ENCODE data around the gene SH2D4B. TPM values are rescaled to one million over a fixed set of nuclear protein-coding genes. Genes with fewer than 3 reads are reported as not detected.

Gene SH2D4B
- total RNA-seq, 1 experiment from 2014 or later, result 0.10 TPM

DNA sequence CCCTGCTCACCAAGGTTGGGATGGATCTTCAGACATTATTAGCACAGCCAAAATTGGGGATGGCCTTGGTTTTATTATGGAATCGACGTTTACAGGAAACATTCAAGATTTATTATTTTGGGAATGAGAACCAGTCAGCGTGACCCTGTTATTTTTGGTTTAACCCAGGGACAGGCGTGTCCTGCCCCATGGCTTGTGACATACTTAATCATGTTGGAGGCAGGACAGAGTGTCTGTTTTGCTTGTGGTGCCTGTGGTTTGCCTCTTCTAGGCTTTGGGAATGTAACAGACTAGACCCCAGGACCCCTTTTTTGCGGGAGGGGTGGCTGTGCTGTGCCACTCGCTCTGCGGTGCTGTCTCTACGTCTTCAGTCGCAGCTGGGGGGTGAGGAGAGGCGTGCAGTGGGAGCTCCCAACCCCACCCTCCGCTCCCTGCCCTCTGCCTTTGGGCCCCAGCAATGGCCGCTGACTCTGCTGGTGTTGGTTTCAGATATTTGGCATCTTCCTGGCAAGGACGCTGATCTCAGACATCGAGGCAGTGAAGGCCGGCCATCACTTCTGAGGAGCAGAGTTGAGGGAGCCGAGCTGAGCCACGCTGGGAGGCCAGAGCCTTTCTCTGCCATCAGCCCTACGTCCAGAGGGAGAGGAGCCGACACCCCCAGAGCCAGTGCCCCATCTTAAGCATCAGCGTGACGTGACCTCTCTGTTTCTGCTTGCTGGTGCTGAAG lies 20.1 kb upstream of the SH2D4B start:
- no peak for ATAC-seq
- no peaks in the 10 kb centered on the region for H3K4me1 ChIP-seq (ENCODE audit: control insufficient read depth, insufficient read depth, low read length)
- H3K4me3 ChIP-seq (ENCODE audit: low read depth in 2 of 2, low read length in 2 of 2), result no peak overlapping the region
- ChIA-PET CTCF (no interaction called here), POLR2A (no interaction called here)
- no peaks in the 10 kb centered on the region for H3K36me3 ChIP-seq (ENCODE audit: control insufficient read depth, insufficient read depth, low read length)
- H3K9me3 ChIP-seq (ENCODE audit: control insufficient read depth, insufficient read depth, low read depth, low read length), result no peaks in the 10 kb centered on the region
- no peaks in the 10 kb centered on the region for H3K27me3 ChIP-seq (ENCODE audit: control insufficient read depth, insufficient read depth, low read length)
- H3K27ac ChIP-seq (ENCODE audit: low read length), result no peak overlapping the region
- in situ Hi-C loops (cut with HindIII; ENCODE audit: low pct_unique_long_range_greater_than_20kb, low sequenced_read_pairs) (no loop called here), intact Hi-C loops (cut with micrococcal nuclease; ENCODE audit: unreplicated experiment) (no loop called here)
- no TSS peak for BruUV-seq (replicated peaks)
- no peak for DNase-seq (ENCODE audit: low read depth, low spot score)
- no peak for TF ChIP-seq POLR2AphosphoS5 (IDR thresholded peaks at IDR 0.05; ENCODE audit: low read depth, low read length)
- TF ChIP-seq, protein P1, sequence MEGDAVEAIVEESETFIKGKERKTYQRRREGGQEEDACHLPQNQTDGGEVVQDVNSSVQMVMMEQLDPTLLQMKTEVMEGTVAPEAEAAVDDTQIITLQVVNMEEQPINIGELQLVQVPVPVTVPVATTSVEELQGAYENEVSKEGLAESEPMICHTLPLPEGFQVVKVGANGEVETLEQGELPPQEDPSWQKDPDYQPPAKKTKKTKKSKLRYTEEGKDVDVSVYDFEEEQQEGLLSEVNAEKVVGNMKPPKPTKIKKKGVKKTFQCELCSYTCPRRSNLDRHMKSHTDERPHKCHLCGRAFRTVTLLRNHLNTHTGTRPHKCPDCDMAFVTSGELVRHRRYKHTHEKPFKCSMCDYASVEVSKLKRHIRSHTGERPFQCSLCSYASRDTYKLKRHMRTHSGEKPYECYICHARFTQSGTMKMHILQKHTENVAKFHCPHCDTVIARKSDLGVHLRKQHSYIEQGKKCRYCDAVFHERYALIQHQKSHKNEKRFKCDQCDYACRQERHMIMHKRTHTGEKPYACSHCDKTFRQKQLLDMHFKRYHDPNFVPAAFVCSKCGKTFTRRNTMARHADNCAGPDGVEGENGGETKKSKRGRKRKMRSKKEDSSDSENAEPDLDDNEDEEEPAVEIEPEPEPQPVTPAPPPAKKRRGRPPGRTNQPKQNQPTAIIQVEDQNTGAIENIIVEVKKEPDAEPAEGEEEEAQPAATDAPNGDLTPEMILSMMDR (IDR thresholded peaks at IDR 0.05), result no peak
- no peak for TF ChIP-seq SIN3A (IDR thresholded peaks at IDR 0.05; ENCODE audit: borderline replicate concordance, insufficient read depth, low read depth, low read length)
- no peak for TF ChIP-seq TCF7L2 (IDR thresholded peaks at IDR 0.05; ENCODE audit: low read depth, low read length)
- TF ChIP-seq REST (IDR thresholded peaks at IDR 0.05; ENCODE audit: insufficient read depth in 1 of 2, low read depth in 2 of 2, low read length in 1 of 2), result no peak

- Histone ChIP-seq H3K9me3 (ENCODE audit: control insufficient read depth, insufficient read depth, low read depth, low read length) (no peaks in the 10 kb centered on the region), H3K27ac (ENCODE audit: low read length) (no peak overlapping the region), H3K36me3 (ENCODE audit: control insufficient read depth, insufficient read depth, low read length) (no peaks in the 10 kb centered on the region), H3K27me3 (ENCODE audit: control insufficient read depth, insufficient read depth, low read length) (no peaks in the 10 kb centered on the region), H3K4me3 (ENCODE audit: low read depth in 2 of 2, low read length in 2 of 2) (no peak overlapping the region), H3K4me1 (ENCODE audit: control insufficient read depth, insufficient read depth, low read length) (no peaks in the 10 kb centered on the region)
- POLR2A ChIA-PET, result no interaction called here
- DNase-seq (ENCODE audit: low read depth, low spot score), result no peak
- no peak for TF ChIP-seq REST (IDR thresholded peaks at IDR 0.05; ENCODE audit: insufficient read depth in 1 of 2, low read depth in 2 of 2, low read length in 1 of 2)
- TF ChIP-seq, protein P1 (IDR thresholded peaks at IDR 0.05), result no peak
- TF ChIP-seq POLR2AphosphoS5 (IDR thresholded peaks at IDR 0.05; ENCODE audit: low read depth, low read length), result no peak
- no peak for TF ChIP-seq TCF7L2 (IDR thresholded peaks at IDR 0.05; ENCODE audit: low read depth, low read length)
- no peak for TF ChIP-seq SIN3A (IDR thresholded peaks at IDR 0.05; ENCODE audit: borderline replicate concordance, insufficient read depth, low read depth, low read length)
- BruUV-seq (replicated peaks), result no TSS peak
- intact Hi-C loops (cut with micrococcal nuclease; ENCODE audit: unreplicated experiment), result no loop called here
- in situ Hi-C loops (cut with HindIII; ENCODE audit: low pct_unique_long_range_greater_than_20kb, low sequenced_read_pairs), result no loop called here
- CTCF ChIA-PET, result no interaction called here
- ATAC-seq, result no peak
Observed at GRCh38 chr10:80518143-80518806, 19.4 kb upstream of the SH2D4B start.
